ENCODE results near the gene GNLY.

Gene GNLY

DNA sequence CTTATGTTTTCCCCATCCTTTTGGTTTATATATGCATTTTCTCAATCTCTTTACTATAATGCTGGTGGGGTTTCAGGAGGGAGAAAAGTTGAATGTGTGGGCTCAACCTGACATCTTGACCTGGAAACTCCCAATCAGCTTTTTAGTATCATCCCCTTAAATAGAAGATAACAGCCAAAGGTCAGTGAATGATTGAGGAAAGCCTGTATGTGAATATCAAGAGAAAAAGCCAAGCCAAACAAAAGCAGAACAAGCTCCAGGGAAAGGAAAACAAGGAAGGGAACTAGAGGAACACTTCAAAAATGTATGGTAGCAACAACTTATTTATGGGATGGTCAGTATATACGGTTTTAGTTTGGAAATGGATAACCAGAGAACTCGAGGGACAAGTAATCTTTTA is 31.3 kb downstream of the GNLY start:
- DNase-seq (ENCODE audit: low read depth): no peak
- H3K4me3 ChIP-seq (ENCODE audit: low read depth, low read length): no peak overlapping the region
- TF ChIP-seq MYC (IDR thresholded peaks at IDR 0.05; ENCODE audit: low read depth, low read length): no peak
- TF ChIP-seq POLR2A (IDR thresholded peaks at IDR 0.05; ENCODE audit: extremely low read depth, insufficient read length): no peak
- no peak for TF ChIP-seq CTCF (IDR thresholded peaks at IDR 0.05; ENCODE audit: low read depth, low read length)
- TF ChIP-seq, protein P1, sequence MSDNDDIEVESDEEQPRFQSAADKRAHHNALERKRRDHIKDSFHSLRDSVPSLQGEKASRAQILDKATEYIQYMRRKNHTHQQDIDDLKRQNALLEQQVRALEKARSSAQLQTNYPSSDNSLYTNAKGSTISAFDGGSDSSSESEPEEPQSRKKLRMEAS (IDR thresholded peaks at IDR 0.05; ENCODE audit: low read depth, low read length): no peak

DNA sequence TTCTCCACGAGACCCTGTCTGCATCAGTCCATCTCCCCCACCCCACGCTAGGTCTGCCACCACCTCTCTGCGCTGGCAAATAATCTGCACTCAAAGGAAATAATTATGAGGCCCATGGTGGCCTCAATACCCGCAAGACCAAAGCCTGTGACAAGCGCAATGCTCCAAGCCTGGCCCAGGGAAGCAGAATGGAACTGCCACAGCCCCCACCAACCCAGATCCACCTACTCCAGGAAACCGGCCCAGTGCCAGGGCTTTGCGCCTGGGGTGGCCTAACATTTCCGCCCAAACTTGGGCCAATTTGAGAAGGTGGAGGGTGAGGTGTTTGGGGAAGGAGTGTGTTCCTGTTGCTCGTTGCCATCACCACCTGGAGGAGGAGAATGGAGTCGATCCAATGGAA is 33.6 kb downstream of the GNLY start:
- TF ChIP-seq POLR2A (IDR thresholded peaks at IDR 0.05; ENCODE audit: extremely low read depth, insufficient read length) (no peak), MYC (IDR thresholded peaks at IDR 0.05; ENCODE audit: low read depth, low read length) (no peak), CTCF (IDR thresholded peaks at IDR 0.05; ENCODE audit: low read depth, low read length) (no peak)
- TF ChIP-seq, protein P1 (IDR thresholded peaks at IDR 0.05; ENCODE audit: low read depth, low read length): no peak
- no peak for DNase-seq (ENCODE audit: low read depth)
- no peak overlapping the region for H3K4me3 ChIP-seq (ENCODE audit: low read depth, low read length)

DNA sequence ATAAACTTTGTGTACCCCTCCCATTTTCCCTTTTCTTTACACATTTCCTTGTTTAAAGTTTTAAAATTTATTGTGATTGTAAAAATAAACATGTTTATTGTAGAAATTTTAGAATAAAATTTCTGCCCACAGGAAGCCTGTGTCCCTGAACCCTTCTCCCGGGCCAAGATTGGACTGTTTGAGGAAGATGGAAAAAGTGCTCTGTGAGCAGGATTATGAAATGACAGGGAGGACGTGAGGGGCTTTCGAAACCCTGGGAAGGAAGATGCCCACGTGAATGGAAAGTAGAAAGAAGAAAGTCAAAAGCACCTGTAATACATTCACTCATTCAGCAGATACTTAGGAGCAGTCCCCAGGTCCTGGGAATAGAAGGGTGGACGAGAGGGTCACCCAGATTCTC is 34.2 kb downstream of the GNLY start:
- DNase-seq (ENCODE audit: low read depth): no peak
- no peak overlapping the region for H3K4me3 ChIP-seq (ENCODE audit: low read depth, low read length)
- TF ChIP-seq, protein P1 (IDR thresholded peaks at IDR 0.05; ENCODE audit: low read depth, low read length): no peak
- TF ChIP-seq CTCF (IDR thresholded peaks at IDR 0.05; ENCODE audit: low read depth, low read length) (no peak), MYC (IDR thresholded peaks at IDR 0.05; ENCODE audit: low read depth, low read length) (no peak), POLR2A (IDR thresholded peaks at IDR 0.05; ENCODE audit: extremely low read depth, insufficient read length) (no peak)

DNA sequence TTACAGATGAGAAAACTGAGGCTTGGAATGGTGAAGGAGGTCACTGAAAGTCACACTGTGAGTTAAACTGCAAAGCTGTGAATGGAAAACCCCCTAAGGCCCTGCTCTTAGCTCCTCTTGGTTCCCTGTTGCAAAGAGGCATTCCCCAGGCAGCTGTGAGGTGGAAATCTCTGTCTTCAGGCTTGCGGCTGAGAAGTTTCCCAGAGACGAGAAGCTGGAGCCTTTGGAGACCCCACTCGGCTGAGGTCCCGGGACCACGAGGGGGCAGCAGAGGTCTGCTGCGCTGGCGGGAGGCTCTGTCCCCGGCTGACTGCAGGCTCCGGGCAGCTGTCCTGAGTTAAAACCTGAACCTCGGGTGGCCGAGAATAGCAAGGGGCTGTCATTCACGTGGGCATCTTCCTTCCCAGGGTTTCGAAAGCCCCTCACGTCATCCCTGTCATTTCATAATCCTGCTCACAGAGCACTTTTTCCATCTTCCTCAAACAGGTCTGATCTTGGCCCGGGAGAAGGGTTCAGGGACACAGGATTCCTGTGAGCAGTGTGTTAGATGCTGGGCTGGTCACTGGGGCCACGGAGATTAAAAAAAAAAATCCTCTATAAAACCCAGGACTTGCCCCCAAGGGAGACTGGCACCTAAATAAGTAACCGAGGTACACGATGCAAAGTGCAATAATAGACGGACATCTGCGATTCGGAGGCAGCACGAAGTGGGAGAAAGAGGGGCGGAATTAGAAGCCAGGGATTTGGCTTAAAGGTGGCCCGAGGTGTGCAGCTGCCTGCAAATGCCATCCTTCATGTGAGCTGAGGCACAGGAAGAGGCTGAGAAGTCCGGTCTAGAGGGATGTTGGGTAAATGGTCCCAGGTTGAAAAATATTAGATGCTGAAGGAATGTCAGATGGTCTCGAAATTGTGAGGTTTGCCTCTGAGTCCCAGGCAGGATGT is 35.0 kb downstream of the GNLY start:
- DNase-seq (ENCODE audit: low read depth): peak; percentile 83
- no peak overlapping the region for H3K4me3 ChIP-seq (ENCODE audit: low read depth, low read length)
- TF ChIP-seq, protein P1 (IDR thresholded peaks at IDR 0.05; ENCODE audit: low read depth, low read length): 0 out of 2 replicates have a peak, but pooled peaks have one; percentile 36
- TF ChIP-seq POLR2A (IDR thresholded peaks at IDR 0.05; ENCODE audit: extremely low read depth, insufficient read length) (no peak), CTCF (IDR thresholded peaks at IDR 0.05; ENCODE audit: low read depth, low read length) (peak; percentile 98), MYC (IDR thresholded peaks at IDR 0.05; ENCODE audit: low read depth, low read length) (no peak)

GRCh38 chr2:85729825-85730510 is 35.8 kb downstream of the GNLY start:
- DNase-seq (ENCODE audit: low read depth): no peak
- H3K4me3 ChIP-seq (ENCODE audit: low read depth, low read length): no peak overlapping the region
- TF ChIP-seq CTCF (IDR thresholded peaks at IDR 0.05; ENCODE audit: low read depth, low read length) (no peak), POLR2A (IDR thresholded peaks at IDR 0.05; ENCODE audit: extremely low read depth, insufficient read length) (no peak), MYC (IDR thresholded peaks at IDR 0.05; ENCODE audit: low read depth, low read length) (no peak)
- TF ChIP-seq, protein P1 (IDR thresholded peaks at IDR 0.05; ENCODE audit: low read depth, low read length): no peak
